Inferior parietal cortex (tissue), 1 donor: Measurements from ENCODE around the gene MAX.

Experiments
- DNase-seq: peaks from one replicate; pipeline ENCODE4 v3.0.0-alpha.2; 2016; ENCODE audit errors: extremely low spot score

MAX gene, protein sequence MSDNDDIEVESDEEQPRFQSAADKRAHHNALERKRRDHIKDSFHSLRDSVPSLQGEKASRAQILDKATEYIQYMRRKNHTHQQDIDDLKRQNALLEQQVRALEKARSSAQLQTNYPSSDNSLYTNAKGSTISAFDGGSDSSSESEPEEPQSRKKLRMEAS

DNA sequence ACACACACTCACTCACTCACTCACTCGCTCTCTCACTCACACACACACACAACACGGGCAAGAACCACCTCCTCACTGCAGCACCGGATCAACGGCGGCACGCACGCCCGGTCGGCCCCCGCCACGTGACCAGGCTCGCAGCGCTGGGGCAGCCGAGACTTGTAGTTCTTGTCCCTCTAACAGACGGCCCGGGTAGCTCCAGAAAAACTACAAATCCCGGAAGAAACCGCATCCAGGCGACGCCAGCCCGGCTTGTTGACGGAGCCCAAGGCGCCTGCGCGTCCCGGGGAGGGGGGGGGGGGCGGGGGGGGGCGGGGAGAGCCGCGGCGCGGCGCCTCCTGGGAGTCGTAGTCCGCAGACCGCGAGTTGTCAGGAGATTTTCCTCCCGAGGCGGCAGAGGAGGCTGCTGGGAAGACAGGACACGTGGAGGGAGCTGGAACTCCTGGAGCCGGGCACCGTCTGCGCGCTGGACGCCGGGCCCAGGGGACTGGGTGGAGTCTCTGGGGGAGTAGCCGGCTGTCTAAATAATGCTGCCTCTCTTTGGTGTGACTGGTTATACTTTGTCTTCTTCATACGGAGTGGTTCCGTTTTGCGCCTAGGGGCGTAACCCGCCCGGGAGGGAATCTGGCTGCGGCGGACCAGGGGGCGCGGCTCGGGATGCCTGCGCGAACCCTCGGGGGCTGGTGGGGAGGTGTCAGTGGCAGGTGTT, at the start of gene MAX:
Gene MAX (minus strand): TSS at position 77 of the 709 bp plus-strand sequence. CDS start 178 bp downstream, outside the sequence.
- peak; percentile 93 for DNase-seq

DNA sequence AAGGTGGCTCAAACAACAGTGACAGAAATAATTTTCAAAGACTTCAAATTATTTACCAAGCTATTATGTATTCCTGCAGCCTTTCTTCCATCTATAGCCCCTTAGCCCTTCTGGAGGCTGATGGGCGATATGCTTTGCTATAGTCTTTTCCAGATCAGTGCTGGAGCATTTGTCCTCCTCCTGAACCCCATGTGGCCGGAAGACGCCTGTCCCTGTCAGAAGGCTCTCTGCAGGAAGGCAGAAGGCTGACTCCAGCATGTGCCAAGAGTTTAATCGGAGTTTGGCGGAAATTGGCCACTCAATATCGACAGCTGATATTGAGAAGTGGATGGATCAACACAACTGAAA, 49.3 kb upstream of the MAX start:
- DNase-seq, result no peak

DNA sequence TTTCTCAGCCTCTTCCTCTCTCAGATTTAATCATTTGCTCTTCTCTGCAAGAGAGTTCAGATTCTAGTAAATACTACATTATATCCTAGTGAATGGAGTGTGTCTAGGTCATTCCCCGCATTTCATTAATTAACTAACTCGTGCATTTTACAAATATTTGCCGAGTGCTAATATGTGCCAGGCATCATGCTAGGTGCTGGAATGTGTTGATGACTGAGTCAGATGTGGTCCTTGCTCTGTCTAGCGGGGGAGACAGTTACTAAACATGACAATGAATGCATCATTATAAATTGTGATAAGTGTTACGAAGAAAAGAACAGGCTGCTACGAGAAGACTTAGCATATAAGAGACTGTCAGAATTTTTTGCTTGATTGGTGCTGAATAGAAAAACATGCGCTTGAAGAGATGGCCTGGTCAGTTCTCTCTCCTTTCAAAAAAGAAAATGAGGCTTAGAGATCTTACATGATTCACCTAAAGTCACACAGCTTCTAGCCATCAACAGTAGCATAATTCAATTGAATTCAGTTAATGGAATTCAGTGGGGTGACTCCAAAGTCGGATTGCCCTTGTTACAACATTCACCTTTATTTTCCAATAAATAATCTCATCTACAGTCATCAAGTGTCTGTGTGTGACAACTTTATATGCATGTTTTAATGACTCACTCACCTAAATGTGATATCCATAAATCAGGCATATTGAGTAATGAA, 48.7 kb upstream of the MAX start:
- no peak for DNase-seq

DNA sequence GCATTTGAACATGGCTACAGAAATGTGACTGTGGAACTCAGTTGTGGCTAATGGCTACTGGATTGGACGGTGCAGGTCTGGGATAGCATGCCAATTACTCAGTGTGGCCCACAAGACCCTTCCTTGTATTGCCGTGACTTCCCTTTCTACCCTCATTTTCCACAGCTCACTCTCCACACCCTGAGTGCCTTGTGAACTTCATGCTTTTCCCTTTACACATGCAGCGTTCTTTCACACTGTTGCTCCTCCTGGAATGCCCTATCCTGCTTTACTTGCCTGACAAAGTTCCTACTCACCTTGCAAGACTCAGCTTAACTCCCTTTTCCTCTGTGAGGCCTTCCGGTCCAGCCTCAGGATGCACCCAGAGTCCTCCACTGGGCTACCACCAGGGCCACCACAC, 46.8 kb upstream of the MAX start:
- DNase-seq, result no peak

DNA sequence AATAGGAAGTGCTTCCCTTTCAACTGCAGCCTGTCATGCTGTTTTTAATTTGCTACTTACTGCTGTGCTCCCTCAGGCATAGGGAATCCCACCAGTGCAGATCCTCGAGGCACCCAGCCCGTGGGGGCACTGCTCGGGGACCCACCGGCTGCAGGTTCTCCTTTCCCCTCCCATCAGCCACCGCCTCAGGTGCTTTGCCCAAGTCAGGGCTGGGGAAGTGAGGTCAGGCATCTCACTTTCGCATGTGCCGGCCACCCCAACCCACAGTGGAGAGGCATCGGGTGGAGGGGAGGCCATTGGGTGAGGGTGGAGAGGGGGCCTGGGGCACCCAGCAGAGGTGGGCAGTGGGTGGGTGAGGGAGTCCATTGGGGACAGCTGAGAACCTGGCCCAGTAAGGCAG, 41.9 kb upstream of the MAX start:
- DNase-seq, result no peak

DNA sequence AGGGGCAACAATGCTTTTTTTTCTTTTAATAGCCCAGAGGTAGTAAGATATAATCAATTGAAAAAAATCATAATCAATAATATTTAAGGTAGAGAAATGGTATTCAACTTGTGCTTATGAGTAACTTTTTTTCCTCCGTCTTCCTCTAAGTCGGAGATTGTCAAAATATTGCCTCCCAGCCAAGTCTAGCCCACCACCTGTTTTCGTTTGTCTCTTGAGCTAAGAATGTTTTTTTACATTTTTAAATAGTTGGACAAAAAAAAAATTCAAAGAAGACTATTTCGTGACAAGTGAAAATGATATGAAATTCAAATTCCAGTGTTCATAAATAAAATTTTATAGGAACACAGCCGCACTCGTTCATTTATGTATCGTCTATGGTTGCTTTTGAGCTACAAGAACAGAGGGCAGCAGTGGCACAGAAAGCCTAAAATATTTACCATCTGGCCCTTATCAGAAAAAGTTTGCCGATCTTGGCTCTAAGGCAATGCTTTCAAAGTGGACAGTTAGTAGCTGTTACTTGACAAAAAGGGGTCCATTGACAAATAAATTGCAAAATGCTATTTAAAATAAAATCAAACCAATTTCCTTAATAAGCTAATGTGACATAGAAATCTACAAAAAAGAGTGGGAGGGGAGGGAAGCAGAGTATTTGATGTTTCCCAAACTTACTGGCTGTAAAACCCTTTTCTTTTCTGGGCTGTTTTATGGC, 40.8 kb upstream of the MAX start:
- no peak for DNase-seq

DNA sequence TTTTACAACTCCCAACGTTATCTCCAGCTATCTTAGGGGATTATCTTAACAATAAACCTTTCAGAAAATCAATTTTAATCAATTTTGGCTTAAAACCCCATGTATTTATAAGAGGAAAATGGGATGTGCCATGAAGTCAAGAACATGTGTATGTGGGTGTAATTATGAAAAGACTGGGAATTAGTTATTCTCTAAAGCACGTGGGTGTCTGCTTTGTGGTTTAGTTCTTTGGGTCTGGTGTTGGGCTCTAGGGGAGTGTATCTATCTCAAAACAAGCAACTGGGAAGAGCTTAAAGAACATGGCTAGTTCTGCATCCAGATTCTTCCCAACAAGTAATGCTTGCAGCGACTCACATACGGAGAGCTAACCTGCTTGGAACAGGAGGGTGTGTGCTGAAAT, 40.1 kb upstream of the MAX start:
- DNase-seq, result no peak

DNA sequence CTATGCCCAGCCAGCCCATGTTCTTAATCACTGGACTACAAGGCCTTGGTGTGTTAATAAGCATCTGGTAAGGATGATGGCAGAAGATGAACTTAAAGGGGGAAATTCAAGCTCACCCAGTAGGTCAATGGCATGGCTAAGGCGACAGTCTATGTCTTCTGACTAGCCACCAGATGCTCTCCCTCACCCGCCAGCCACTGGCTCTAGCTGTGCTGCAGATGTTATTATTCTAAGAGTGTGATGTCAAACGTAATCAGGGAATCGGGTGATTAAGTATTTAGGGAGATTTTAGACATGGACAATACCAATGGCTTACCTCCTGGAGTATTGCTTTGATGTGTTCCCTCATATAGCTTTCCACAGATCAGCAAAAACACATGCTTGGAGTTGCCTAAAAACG, 39.2 kb upstream of the MAX start:
- no peak for DNase-seq

DNA sequence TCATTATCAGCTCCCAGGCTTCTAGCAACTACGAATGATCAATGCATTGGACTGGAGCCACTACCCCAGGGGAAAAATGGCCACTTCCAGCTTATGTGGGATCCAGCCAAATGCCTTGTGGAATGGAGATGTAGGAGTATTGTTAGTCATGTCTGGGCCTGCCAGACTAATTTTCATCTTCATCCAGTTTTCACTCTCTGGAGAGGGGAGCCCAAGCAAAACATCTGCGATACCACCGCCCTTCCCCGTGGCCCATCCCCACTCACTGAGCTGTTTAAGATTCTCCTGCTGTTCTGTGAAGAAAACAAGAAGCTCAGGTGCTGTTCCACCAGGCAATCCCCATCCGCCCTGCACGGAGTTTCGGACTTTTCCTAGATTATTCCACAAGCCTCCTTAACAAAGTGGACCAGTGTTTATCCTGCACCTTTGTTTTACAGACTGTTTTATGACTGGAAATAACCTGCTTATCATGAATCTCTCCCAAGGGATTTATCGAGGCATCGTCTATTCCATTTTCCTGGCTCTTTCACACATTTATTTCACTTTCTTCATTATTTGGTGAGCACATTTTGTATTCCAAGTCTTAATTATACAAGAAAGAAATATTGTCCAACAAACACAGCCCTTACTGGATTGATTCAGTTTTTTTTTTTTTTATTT, 35.5 kb upstream of the MAX start:
- DNase-seq, result no peak

DNA sequence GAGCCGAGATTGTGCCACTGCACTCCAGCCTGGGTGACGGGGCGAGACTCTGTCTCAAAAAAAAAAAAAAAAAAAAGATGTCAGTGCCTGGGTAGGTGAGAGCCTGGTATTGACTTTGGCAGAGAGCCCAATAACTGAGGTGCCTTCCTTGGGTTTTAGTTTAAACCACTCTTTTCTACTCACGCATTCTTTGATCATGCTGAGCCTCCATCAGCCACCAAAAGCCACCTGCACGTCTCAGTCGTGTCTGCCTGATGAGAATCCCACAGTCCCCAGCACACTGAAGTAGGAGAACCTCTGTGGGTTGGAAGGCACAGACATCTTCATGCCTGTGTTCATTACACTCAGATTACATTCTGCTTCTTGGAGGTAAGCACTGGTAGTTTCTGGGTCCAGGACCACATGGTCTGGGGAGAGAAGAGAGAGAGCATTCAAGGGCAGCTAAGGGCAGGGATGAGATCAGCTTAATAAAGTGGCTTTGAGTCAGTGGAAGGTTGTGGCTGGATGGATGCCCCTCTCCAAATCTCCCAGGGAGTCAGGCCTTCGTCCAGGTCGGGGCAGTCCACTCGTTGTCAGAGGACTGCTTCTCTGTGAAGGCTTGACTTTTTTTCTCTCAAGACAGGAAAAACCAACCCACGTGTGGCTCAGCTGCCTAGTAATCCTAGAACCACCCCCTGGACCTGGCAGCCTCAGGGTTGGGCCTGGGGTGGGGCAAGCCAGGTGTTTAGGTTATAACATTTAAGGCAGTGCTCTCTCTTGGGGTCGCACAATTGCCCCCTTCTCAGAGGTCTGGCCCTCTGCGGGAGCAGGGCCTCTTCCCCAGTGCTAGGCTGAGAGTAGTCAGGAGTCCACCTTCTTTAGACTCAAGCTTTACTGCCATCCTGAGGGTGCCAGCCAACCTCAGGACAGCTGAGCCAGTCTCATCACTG, 32.6 kb upstream of the MAX start:
- no peak for DNase-seq

DNA sequence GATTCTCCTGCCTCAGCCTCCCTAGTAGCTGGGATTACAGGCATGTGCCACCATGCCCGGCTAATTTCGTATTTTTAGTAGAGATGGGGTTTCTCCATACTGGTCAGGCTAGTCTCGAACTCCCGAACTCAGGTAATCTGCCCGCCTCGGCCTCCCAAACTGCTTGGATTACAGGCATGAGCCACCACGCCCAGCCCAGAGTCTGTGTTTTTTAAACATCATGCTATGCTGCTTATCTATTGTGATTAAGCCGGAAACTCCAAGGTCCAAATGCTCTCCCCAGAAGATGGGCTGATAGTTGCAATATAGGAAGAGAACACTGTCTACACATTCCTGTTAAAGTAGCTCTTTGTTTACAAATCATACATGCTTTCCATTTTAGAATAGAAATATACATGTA, 30.5 kb upstream of the MAX start:
- no peak for DNase-seq

DNA sequence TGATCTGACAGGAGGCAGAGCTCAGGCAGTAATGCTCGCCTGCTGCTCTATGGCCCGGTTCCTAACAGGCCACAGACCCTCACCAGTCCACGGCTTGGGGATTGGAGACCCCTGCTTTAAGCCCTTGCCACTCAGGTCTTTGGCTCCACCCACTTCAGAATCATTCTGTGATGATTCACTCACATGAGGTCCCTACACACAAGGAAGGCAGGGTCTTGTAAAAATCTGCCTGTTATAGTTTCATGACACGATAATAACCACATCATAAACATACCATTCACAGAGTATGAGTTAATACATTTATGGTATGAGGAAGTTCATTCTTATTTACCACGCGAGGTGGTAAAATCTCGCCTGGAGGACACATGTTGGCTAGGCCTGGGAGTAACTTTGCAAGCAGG, 29.0 kb upstream of the MAX start:
- no peak for DNase-seq

DNA sequence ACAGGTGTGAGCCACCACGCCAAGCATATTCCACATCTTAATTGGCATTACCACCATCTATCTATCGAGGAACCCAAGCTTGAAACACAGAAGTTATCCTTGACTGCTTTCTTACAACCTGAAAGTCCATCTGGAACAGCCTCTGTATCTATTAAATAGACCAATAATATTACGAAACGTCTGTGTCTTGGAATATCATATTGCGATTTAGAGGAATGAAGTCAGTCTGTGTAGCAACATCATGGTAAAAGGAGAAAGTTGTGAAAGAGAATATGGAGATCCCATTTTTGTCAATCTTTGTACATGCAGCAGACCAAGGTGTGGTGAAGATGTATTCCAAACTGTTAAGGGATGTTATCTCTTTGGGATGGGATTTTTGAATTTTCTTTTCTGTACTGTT, 25.8 kb upstream of the MAX start:
- no peak for DNase-seq

DNA sequence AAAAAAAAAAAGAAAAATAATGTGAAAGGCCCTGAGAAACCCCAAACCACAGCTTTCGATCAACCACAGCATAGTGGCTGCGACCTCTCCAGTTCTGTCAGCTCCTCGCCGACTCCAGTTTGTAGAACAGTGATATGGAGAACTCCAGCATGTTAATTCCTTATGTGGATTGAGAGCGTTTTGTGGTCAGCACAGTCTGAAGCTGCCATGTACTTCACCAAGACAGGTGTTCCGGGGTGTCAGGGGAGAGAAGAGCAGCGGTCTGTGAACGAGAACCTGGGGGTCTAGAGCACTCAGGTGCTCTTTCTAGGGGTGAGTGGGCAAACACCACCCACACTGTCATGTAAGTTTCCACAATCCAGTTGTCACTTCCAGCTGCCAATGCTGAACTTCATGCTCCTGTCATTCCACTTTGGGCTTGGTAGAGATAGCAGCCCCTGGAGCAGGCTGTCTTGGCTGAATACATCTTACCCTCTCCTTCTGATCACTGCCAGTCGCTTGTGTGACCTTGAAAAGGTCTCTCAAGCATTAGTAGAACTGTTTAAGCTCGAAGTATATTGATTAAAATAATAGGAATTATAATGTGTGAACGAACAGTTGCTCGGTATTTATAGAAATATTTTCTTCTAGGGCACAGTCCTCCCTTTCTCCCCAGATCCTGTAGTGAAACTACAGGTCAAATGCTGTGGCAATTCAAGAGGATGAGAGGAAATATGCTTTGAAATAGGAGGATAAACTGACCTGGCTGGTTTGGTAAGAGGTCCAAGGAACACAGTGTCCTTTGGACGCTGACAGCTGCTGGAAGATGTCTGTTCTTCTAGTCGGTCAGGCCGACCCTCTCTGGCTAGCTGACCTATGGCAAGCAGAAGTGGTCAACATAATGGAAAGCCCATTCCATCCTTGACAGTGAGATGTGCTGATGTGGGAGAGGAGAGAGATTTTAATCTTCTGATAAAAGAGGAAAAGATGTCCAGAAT, 15.7 kb upstream of the MAX start:
- DNase-seq, result no peak

DNA sequence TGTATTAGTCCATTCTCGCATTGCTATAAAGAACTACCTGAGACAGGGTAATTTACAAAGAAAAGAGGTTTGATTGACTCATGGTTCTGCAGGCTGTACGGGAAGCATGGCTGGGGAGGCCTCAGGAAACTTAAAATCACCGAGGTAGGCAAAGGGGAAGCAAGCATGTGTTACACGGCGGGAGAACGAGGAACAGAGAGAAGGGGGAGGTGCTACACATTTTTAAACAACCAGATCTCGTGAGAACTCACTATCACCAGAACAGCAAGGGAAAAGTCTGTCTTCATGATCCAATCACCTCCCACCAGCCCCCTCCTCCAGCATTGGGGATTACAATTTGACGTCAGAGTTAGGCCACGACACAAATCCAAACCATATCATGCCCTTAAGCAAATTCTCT, 13.3 kb upstream of the MAX start:
- DNase-seq, result no peak

DNA sequence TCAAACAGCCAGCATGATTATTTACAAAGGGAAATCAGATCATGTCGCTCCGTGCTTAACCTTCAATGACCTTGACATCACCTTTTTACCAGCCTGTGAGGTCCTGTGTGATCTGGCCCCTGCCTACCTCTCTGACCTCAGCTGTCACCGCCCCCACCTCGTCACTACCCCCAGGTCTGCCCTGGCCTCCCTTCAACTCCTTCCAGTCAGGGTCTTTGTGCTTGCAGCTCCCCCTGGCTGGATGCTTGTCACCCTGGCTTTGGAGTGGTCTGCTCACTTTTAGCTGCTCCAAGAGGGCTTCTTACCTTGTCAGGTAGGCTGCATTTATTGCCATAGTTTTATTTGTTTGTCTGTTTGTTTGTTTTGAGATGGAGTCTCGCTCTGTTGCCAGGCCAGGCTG, 8.2 kb upstream of the MAX start:
- DNase-seq, result no peak

DNA sequence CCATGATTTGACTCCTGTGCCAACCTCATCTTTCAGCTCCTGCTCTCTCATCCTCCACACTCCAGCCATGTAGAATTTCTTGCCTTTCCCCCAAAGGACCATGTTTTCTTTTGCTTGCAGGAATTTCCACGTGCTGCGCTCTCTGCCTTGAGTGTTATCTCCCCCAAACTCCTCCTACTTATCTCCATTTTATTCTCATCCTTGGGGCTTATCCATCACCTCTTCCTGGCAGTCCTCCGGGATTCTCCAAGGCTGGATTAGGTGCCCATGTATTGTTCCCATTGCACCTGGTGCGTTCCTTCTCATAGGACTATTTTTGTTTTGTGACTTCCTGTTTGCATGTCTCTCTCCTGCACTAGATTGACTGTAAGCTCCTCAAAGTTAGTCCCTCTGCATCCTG, 7.0 kb upstream of the MAX start:
- DNase-seq, result no peak

DNA sequence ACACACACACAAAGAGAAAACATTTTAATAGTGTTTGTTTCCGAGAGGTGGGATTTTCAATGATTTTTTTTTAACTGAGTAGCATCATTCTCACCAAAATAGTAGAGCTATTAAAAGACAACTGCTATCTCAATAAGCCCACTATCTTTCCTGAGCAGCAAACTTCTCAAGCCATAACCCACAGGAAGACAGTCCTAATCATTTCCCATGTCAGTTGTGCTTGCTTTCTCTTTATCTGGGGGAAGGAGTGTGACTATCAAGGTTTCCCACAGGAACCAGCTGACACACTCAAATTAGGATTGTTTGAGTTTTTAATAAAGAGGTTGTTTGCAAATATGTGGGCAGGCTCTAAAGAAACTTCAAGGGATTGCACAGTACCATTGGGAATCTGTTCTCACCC, 4.9 kb upstream of the MAX start:
- no peak for DNase-seq

DNA sequence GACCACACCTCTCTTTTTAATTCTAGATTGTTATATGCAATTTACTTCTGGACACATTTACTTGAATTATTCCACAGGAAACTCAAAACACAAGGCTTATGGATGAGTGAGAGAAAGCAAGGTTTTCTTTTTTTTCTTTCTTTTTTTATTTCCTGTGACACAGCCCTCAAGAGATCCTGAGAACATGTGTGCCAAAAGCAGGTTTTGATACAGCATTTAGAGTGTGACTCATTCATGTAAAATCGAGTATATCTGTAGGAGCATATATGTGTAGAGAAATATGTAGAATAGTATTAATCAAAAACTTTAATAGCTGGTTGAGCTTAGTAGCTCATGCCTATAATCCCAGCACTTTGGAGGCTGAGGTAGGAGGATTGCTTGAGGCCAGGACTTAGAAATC, 4.4 kb upstream of the MAX start:
- DNase-seq, result no peak

DNA sequence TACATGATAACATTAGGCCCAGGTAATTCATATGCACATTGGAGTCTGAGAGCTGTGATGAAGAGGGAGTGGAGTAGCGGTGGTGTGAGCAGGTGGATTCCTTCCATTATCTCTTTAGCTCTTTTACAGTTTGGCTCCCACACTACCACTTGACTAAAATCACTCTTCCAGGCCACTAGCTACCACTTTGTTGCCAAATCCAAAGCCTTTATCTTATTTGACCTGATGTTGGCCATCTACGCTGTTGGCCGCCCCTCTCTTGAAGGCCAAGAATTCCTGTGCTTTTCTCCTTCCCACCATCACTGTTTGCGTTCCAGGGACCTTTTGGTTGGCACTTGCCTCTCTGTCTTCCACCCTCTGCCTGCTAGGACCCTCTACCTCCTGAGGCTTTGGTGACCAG, 4.0 kb upstream of the MAX start:
- no peak for DNase-seq
